Activated T-cell treated with anti-CD3 and anti-CD28 coated beads, Interleukin-2, amount 50 U/mL, for 24 hours (primary cell): Measurements from ENCODE around the gene MMP2.

Source experiments
- DNase-seq: peaks from one replicate; pipeline ENCODE4 v3.0.0-alpha.2; 2020
- H3K27ac Mint-ChIP-seq: 2 replicates; pipeline ENCODE4 v1.8.0; 2020; ENCODE audit warnings: mild to moderate bottlenecking, mixed read lengths
- H3K27me3 Mint-ChIP-seq: 2 replicates; pipeline ENCODE4 v1.8.0; 2020; ENCODE audit warnings: mixed read lengths
- H3K36me3 Mint-ChIP-seq: 2 replicates; pipeline ENCODE4 v1.8.0; 2020; ENCODE audit warnings: low read depth, mixed read lengths
- H3K4me1 Mint-ChIP-seq: 2 replicates; pipeline ENCODE4 v1.8.0; 2020; ENCODE audit warnings: low read depth, mixed read lengths
- H3K4me3 Mint-ChIP-seq: 2 replicates; pipeline ENCODE4 v1.8.0; 2020; ENCODE audit warnings: mild to moderate bottlenecking, moderate library complexity, mixed read lengths
- H3K9me3 Mint-ChIP-seq: 2 replicates; pipeline ENCODE4 v1.8.0; 2020; ENCODE audit warnings: mixed read lengths

The MMP2 gene

GRCh38 chr16:55476625-55477533 is 2.1 kb upstream of the MMP2 start:
- Mint-ChIP-seq H3K4me3 (no peak overlapping the region), H3K4me1 (peaks cover 6% of the 10 kb centered on the region), H3K9me3 (no peaks in the 10 kb centered on the region), H3K27me3 (peaks cover 44% of the 10 kb centered on the region), H3K27ac (no peak overlapping the region), H3K36me3 (no peaks in the 10 kb centered on the region)
- DNase-seq, result no peak

DNA sequence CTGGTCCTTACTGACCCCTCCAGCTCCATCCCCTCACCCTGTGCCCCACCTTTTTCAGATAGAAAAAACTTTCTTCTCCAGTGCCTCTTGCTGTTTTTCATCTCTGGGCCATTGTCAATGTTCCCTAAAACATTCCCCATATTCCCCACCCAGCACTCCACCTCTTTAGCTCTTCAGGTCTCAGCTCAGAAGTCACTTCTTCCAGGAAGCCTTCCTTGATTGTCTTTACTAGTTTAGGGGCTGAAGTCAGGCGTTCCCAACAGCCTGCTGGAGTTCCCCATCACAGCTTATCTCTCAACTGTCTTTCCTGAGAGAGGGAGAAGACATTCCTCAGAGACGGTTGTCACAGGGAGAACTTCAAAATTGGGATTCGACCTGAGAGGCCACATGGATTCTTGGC is 1.3 kb upstream of the MMP2 start:
- H3K4me1 Mint-ChIP-seq, result peaks cover under 1% of the 10 kb centered on the region
- no peak for DNase-seq

GRCh38 chr16:55479430-55480140 is 587 bp downstream of the MMP2 start:
- Mint-ChIP-seq H3K27ac (no peak overlapping the region), H3K27me3 (peaks cover 57% of the 10 kb centered on the region), H3K4me3 (no peak overlapping the region), H3K4me1 (no peaks in the 10 kb centered on the region), H3K36me3 (no peaks in the 10 kb centered on the region), H3K9me3 (no peaks in the 10 kb centered on the region)
- DNase-seq, result no peak

More for the DNA sequence above, 1.3 kb upstream of the MMP2 start:
- Mint-ChIP-seq H3K27me3 (peaks cover 51% of the 10 kb centered on the region), H3K9me3 (no peaks in the 10 kb centered on the region), H3K36me3 (no peaks in the 10 kb centered on the region), H3K4me3 (no peak overlapping the region), H3K27ac (no peak overlapping the region)

DNA sequence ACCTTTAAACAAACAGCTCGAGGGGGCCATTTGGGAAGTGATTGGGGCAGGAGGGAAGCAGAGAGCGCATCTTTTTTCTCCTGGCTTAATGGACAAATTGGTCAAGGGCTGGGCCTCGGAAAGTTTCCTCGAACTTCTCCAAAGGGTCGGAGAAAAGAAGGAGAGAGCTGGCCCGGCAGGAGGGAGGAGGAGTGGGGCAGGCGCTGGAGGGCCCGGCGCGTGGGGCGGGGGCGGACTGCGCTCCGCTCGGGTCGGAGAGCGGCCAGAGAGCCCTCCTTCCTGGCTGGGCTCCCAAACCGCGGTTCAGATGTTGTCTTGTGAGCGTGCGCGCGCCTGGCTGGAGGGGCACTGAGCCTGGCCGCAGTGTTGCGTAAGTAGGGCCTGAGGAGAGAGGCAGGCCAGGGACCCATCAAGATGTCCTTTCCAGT is 1.2 kb downstream of the MMP2 start:
- Mint-ChIP-seq H3K27me3 (peaks cover 61% of the 10 kb centered on the region), H3K4me1 (no peaks in the 10 kb centered on the region), H3K9me3 (no peaks in the 10 kb centered on the region), H3K27ac (no peak overlapping the region), H3K36me3 (no peaks in the 10 kb centered on the region), H3K4me3 (no peak overlapping the region)
- no peak for DNase-seq

- Mint-ChIP-seq H3K4me1 (no peaks in the 10 kb centered on the region), H3K9me3 (no peaks in the 10 kb centered on the region), H3K27ac (no peak overlapping the region), H3K36me3 (no peaks in the 10 kb centered on the region), H3K4me3 (no peak overlapping the region), H3K27me3 (peaks cover 61% of the 10 kb centered on the region)
- DNase-seq, result no peak
Measured at GRCh38 chr16:55481023-55481422, 2.0 kb downstream of the MMP2 start.

DNA sequence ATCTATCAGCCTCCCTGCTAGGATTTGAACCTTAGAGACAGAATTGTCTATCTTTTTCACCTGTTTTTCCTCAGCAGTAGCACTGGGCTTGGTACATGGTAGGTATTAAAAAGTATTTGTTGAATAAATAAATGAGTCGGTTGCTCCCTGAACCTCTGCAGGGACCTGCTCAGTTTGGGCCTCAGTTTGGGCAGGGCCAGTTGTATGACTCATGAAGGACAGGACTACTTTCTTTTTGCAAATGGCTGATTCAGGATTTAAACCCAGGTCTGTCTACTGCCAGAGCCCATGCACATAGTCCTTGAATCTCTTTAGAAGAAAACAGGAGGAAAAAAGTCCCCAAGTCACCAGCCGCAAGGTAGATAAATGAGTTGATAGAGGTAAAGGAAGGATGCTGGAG is 3.1 kb downstream of the MMP2 start:
- H3K4me1 Mint-ChIP-seq, result no peaks in the 10 kb centered on the region
- H3K9me3 Mint-ChIP-seq, result no peaks in the 10 kb centered on the region
- no peak for DNase-seq
- H3K27ac Mint-ChIP-seq, result no peak overlapping the region
- H3K27me3 Mint-ChIP-seq, result peaks cover 56% of the 10 kb centered on the region
- H3K4me3 Mint-ChIP-seq, result no peak overlapping the region
- no peaks in the 10 kb centered on the region for H3K36me3 Mint-ChIP-seq

- no peak for DNase-seq
- peaks cover 13% of the 10 kb centered on the region for H3K27me3 Mint-ChIP-seq
Measured at GRCh38 chr16:55487048-55487803, 8.2 kb downstream of the MMP2 start.

GRCh38 chr16:55488306-55488705 is 9.3 kb downstream of the MMP2 start:
- H3K27me3 Mint-ChIP-seq, result peaks cover 4% of the 10 kb centered on the region
- DNase-seq, result no peak
- no peaks in the 10 kb centered on the region for H3K9me3 Mint-ChIP-seq
- H3K4me1 Mint-ChIP-seq, result no peaks in the 10 kb centered on the region
- no peak overlapping the region for H3K27ac Mint-ChIP-seq
- no peaks in the 10 kb centered on the region for H3K36me3 Mint-ChIP-seq
- H3K4me3 Mint-ChIP-seq, result no peak overlapping the region

More at GRCh38 chr16:55487048-55487803, 8.2 kb downstream of the MMP2 start:
- H3K4me1 Mint-ChIP-seq, result no peaks in the 10 kb centered on the region
- H3K36me3 Mint-ChIP-seq, result no peaks in the 10 kb centered on the region
- no peak overlapping the region for H3K27ac Mint-ChIP-seq
- H3K4me3 Mint-ChIP-seq, result no peak overlapping the region
- no peaks in the 10 kb centered on the region for H3K9me3 Mint-ChIP-seq

DNA sequence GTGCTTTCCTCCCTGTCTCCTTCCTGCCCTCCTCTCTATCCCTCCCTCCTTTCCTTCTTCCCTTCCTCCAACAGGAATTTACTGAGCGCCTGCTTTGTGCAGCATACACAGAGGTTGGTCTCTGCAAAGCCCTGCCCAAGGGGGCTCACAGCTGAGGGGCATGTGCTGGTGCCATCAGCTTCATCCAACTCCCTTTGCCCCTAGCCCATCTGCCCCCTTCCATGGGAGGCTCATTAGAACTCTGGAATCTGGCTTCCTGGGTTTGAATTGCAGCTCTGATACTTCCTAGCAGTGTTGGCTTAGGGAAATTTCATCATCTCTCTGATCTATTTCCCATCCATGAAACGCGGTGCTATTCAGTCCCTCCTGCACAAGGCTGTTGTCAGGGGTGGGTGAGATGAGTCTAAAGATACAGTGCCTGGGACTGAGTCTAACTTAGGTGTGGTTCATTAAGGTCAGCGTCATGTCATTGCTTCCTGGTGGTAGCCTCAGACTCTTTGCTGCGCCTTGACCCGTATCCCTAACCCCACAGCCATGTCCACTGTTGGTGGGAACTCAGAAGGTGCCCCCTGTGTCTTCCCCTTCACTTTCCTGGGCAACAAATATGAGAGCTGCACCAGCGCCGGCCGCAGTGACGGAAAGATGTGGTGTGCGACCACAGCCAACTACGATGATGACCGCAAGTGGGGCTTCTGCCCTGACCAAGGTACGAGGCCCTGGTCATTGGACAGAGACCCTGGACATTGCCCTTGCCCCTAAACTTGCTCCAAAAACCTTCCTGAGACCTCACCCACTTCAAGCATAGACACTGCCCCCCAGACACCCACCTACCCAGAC is 10.3 kb downstream of the MMP2 start:
- Mint-ChIP-seq H3K4me3 (no peak overlapping the region), H3K27me3 (peaks cover 4% of the 10 kb centered on the region), H3K4me1 (no peaks in the 10 kb centered on the region), H3K9me3 (no peaks in the 10 kb centered on the region), H3K27ac (no peak overlapping the region), H3K36me3 (no peaks in the 10 kb centered on the region)
- no peak for DNase-seq

DNA sequence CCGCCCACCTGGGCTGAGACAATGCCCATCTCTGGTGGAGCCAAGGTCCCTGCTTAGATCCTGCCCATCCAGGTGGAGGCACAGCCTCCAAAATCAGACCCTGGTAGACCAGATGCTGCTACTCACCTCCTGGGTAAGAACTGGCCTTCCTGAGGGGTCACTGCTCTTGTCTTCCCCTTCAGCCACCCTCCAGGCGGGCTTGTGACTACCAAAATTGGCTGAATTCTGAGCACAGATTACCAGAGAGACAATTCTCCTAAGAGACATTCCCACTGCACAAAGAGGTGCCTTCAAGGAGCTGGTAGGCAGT is 10.9 kb downstream of the MMP2 start:
- no peak for DNase-seq
- Mint-ChIP-seq H3K4me1 (no peaks in the 10 kb centered on the region), H3K27ac (no peak overlapping the region), H3K36me3 (no peaks in the 10 kb centered on the region), H3K27me3 (peaks cover under 1% of the 10 kb centered on the region), H3K4me3 (no peak overlapping the region), H3K9me3 (no peaks in the 10 kb centered on the region)

GRCh38 chr16:55490301-55490700 is 11.3 kb downstream of the MMP2 start:
- Mint-ChIP-seq H3K36me3 (no peaks in the 10 kb centered on the region), H3K9me3 (no peaks in the 10 kb centered on the region)

DNA sequence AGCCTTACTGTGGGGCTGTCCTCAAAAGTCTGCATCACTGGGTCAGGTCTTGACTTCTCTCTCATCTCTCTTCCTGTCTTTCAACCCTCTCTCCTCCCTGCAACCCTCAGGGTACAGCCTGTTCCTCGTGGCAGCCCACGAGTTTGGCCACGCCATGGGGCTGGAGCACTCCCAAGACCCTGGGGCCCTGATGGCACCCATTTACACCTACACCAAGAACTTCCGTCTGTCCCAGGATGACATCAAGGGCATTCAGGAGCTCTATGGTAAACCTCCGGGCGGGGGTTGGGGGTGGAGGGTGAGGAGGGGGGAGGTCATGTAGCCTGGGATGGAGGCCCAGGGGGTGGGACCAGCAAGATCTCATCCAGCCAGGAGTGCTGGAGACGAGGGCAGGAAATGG is 12.7 kb downstream of the MMP2 start:
- Mint-ChIP-seq H3K4me1 (no peaks in the 10 kb centered on the region), H3K27ac (no peak overlapping the region), H3K36me3 (no peaks in the 10 kb centered on the region), H3K4me3 (no peak overlapping the region), H3K27me3 (no peaks in the 10 kb centered on the region), H3K9me3 (no peaks in the 10 kb centered on the region)
- no peak for DNase-seq

More at GRCh38 chr16:55490301-55490700, 11.3 kb downstream of the MMP2 start:
- H3K4me1 Mint-ChIP-seq, result no peaks in the 10 kb centered on the region
- DNase-seq, result no peak
- no peak overlapping the region for H3K27ac Mint-ChIP-seq
- H3K27me3 Mint-ChIP-seq, result no peaks in the 10 kb centered on the region
- H3K4me3 Mint-ChIP-seq, result no peak overlapping the region

- Mint-ChIP-seq H3K4me3 (no peak overlapping the region), H3K9me3 (no peaks in the 10 kb centered on the region), H3K4me1 (no peaks in the 10 kb centered on the region), H3K27me3 (peaks cover 5% of the 10 kb centered on the region), H3K27ac (no peak overlapping the region), H3K36me3 (no peaks in the 10 kb centered on the region)
- DNase-seq, result no peak
Measured at GRCh38 chr16:55492756-55493380, 13.9 kb downstream of the MMP2 start.
